Ascending aorta (tissue), 2 donors: ENCODE data around the gene ACTN1. TPM values are rescaled to one million over a fixed set of nuclear protein-coding genes. Genes with fewer than 3 reads are reported as not detected.

ENCODE experiments used
- DNase-seq, 2 donors: peaks; one replicate each; pipeline ENCODE4 v3.0.0-alpha.2; 2019; ENCODE audit warnings: low spot score in 2 of 2
- H3K27ac ChIP-seq, 2 donors: fragments of 200-600 bp; sonication (generic); one replicate each; pipeline ENCODE4 v1.5.1; 2016 to 2017; ENCODE audit warnings: mild to moderate bottlenecking in 1 of 2
- H3K27me3 ChIP-seq: fragments of 200-600 bp; sonication (generic); one replicate; pipeline ENCODE4 v1.5.1; 2017
- H3K36me3 ChIP-seq, 2 donors: fragments of 200-600 bp; sonication (generic); one replicate each; pipeline ENCODE4 v1.5.1; 2016
- H3K4me1 ChIP-seq, 2 donors: fragments of 200-600 bp; sonication (generic); one replicate each; pipeline ENCODE4 v1.5.1; 2016 to 2017; ENCODE audit warnings: mild to moderate bottlenecking in 1 of 2
- H3K4me3 ChIP-seq, 2 donors: fragments of 200-600 bp; sonication (generic); one replicate each; pipeline ENCODE4 v1.5.1; 2016 to 2017; ENCODE audit warnings: mild to moderate bottlenecking in 1 of 2
- H3K9me3 ChIP-seq, 2 donors: fragments of 200-600 bp; sonication (generic); one replicate each; pipeline ENCODE4 v1.5.1; 2016
- CTCF ChIP-seq, 3 experiments: fragments of 200-600 bp in 2 of 3; fragments of 450-650 bp in 1 of 3; sonication (generic) in 2 of 3; IDR thresholded peaks; one replicate each; pipeline ENCODE4 v1.5.1; 2016 to 2019; ENCODE audit warnings: antibody characterized with exemption in 3 of 3, mild to moderate bottlenecking in 1 of 3, moderate library complexity in 1 of 3
- intact Hi-C: fragments of 100-400 bp; cut with DNase I; formaldehyde crosslinking; loops from one replicate; pipeline ENCODE4 v1.15.1; 2023
- total RNA-seq: library from RNA; depleted of rRNA; stranded (reverse); fragments of >200 nt; gene quantifications from one replicate; pipeline ENCODE4 v1.1.0, GENCODE V29; 2016

The ACTN1 gene
- total RNA-seq, 1 donor from 2014 or later = 814 TPM

- Histone ChIP-seq H3K36me3 (peaks cover 4 to 6% of the 10 kb centered on the region in 2 donors), H3K27ac (peak overlapping the region; percentile 68 to 80), H3K4me3 (peak overlapping the region in 1 of 2 donors; percentile 78), H3K27me3 (no peaks in the 10 kb centered on the region), H3K4me1 (peaks cover 69 to 89% of the 10 kb centered on the region in 2 donors), H3K9me3 (no peaks in the 10 kb centered on the region)
- intact Hi-C loops = no loop called here
- no peak for DNase-seq
- no peak for TF ChIP-seq CTCF (IDR thresholded peaks at IDR 0.05)
These were observed 14.6 kb downstream of the ACTN1 start for GRCh38 chr14:68964300-68965093.

GRCh38 chr14:68962681-68963080, 16.4 kb downstream of the ACTN1 start:
- Histone ChIP-seq H3K4me1 (peaks cover 69 to 90% of the 10 kb centered on the region in 2 donors), H3K36me3 (peaks cover 3 to 6% of the 10 kb centered on the region in 2 donors), H3K27me3 (no peaks in the 10 kb centered on the region), H3K4me3 (peak overlapping the region in 1 of 2 donors; percentile 78), H3K27ac (peak overlapping the region; percentile 44 to 93), H3K9me3 (no peaks in the 10 kb centered on the region)
- intact Hi-C loops = no loop called here
- no peak for DNase-seq
- TF ChIP-seq CTCF (IDR thresholded peaks at IDR 0.05) = no peak

GRCh38 chr14:68961781-68962584, 17.1 kb downstream of the ACTN1 start:
- Histone ChIP-seq H3K4me3 (peak overlapping the region in 1 of 2 donors; percentile 42), H3K27me3 (no peaks in the 10 kb centered on the region), H3K9me3 (no peaks in the 10 kb centered on the region), H3K27ac (peak overlapping the region; percentile 44 to 93), H3K36me3 (peaks cover 3 to 13% of the 10 kb centered on the region in 2 donors), H3K4me1 (peaks cover 67 to 90% of the 10 kb centered on the region in 2 donors)
- intact Hi-C loops = no loop called here
- no peak for TF ChIP-seq CTCF (IDR thresholded peaks at IDR 0.05)
- peak in 1 of 2 donors; percentile 80 for DNase-seq

GRCh38 chr14:68961361-68961760, 17.7 kb downstream of the ACTN1 start:
- intact Hi-C loops = no loop called here
- Histone ChIP-seq H3K4me3 (peak overlapping the region in 1 of 2 donors; percentile 42), H3K27me3 (no peaks in the 10 kb centered on the region), H3K9me3 (no peaks in the 10 kb centered on the region), H3K27ac (peak overlapping the region; percentile 44 to 93), H3K36me3 (peaks cover 3 to 17% of the 10 kb centered on the region in 2 donors), H3K4me1 (peaks cover 67 to 90% of the 10 kb centered on the region in 2 donors)
- DNase-seq = no peak
- TF ChIP-seq CTCF (IDR thresholded peaks at IDR 0.05) = no peak

- no peak for DNase-seq
- intact Hi-C loops = no loop called here
- no peaks in the 10 kb centered on the region for H3K27me3 ChIP-seq
- peaks cover 0 to 20% of the 10 kb centered on the region in 2 donors for H3K36me3 ChIP-seq
- H3K4me1 ChIP-seq = peaks cover 67 to 90% of the 10 kb centered on the region in 2 donors
- H3K27ac ChIP-seq = peak overlapping the region; percentile 92 to 93
- no peaks in the 10 kb centered on the region for H3K9me3 ChIP-seq
- no peak for TF ChIP-seq CTCF (IDR thresholded peaks at IDR 0.05)
- peak overlapping the region in 1 of 2 donors; percentile 41 for H3K4me3 ChIP-seq
These were observed 19.0 kb downstream of the ACTN1 start for GRCh38 chr14:68960123-68960522.
